SU-DHL-6 (cell line): ENCODE measurements around the gene LPGAT1.

Experiments used
- H2AFZ ChIP-seq: fragments of 200-600 bp; sonication (generic); 2 replicates; pipeline ENCODE4 v1.6.1; 2014; ENCODE audit warnings: low read depth, mild to moderate bottlenecking, moderate library complexity, mixed read lengths, antibody characterized with exemption, low read length; ENCODE audit not compliant: severe bottlenecking
- H3F3A ChIP-seq: fragments of 200-600 bp; shearing (Covaris generic); 2 replicates; pipeline ENCODE4 v1.6.0; 2016; ENCODE audit warnings: antibody characterized with exemption, mild to moderate bottlenecking; ENCODE audit not compliant: insufficient read depth
- H3K27ac ChIP-seq: fragments of 200-600 bp; sonication (generic); 2 replicates; pipeline ENCODE4 v1.5.1; 2016; ENCODE audit warnings: low read depth, mild to moderate bottlenecking, low read length, moderate library complexity, mixed read lengths
- H3K27me3 ChIP-seq: fragments of 200-600 bp; sonication (generic), shearing (Covaris generic); 2 replicates; pipeline ENCODE4 v1.6.0; 2014; ENCODE audit warnings: mild to moderate bottlenecking, low read length
- H3K36me3 ChIP-seq: fragments of 200-600 bp; sonication (generic); 2 replicates; pipeline ENCODE4 v1.6.1; 2014; ENCODE audit warnings: mild to moderate bottlenecking, low read length, mixed read lengths
- H3K4me2 ChIP-seq: fragments of 300-600, 200-600 bp; shearing (Covaris generic), sonication (generic); 2 replicates; pipeline ENCODE4 v1.6.0; 2014; ENCODE audit warnings: low read length, low read depth, mild to moderate bottlenecking; ENCODE audit not compliant: poor library complexity, severe bottlenecking
- H3K4me3 ChIP-seq: fragments of 200-600 bp; sonication (generic); 2 replicates; pipeline ENCODE4 v1.5.1; 2014; ENCODE audit warnings: antibody characterized with exemption, low read length, mild to moderate bottlenecking, mixed read lengths; ENCODE audit not compliant: insufficient read depth, poor library complexity, severe bottlenecking
- H3K79me2 ChIP-seq: fragments of 200-600 bp; sonication (generic); 2 replicates; pipeline ENCODE4 v1.6.1; 2014; ENCODE audit warnings: mild to moderate bottlenecking, low read length, moderate library complexity; ENCODE audit not compliant: insufficient read depth
- H3K9ac ChIP-seq: fragments of 200-600 bp; sonication (generic); 2 replicates; pipeline ENCODE4 v1.7.0; 2014; ENCODE audit warnings: mild to moderate bottlenecking, low read length
- H3K9me2 ChIP-seq: fragments of 200-600 bp; sonication (generic); replicated peaks from 2 replicates; pipeline ENCODE4 v1.6.1; 2014; ENCODE audit warnings: low read length; ENCODE audit not compliant: insufficient read depth
- H3K9me3 ChIP-seq: fragments of 200-600 bp; sonication (generic); 2 replicates; pipeline ENCODE4 v1.6.1; 2014; ENCODE audit warnings: low read length, mixed read lengths; ENCODE audit not compliant: insufficient read depth
- H4K20me1 ChIP-seq: fragments of 200-600 bp; sonication (generic); 2 replicates; pipeline ENCODE4 v1.6.1; 2014; ENCODE audit warnings: low read depth, mild to moderate bottlenecking, antibody characterized with exemption, low read length, moderate library complexity, mixed read lengths
- CTCF ChIP-seq: fragments of 200-600 bp; sonication (generic); IDR thresholded peaks from one replicate; pipeline ENCODE4 v1.5.1; 2017; ENCODE audit warnings: antibody characterized with exemption, mild to moderate bottlenecking, low read length, moderate library complexity; ENCODE audit not compliant: insufficient read depth, poor library complexity, severe bottlenecking
- EZH2phosphoT487 ChIP-seq: fragments of 200-600 bp; sonication (generic), shearing (Covaris generic); conservative IDR thresholded peaks from 2 replicates; pipeline ENCODE4 v1.6.1; 2018; ENCODE audit warnings: mild to moderate bottlenecking, antibody characterized with exemption, low read length, moderate library complexity, mixed read lengths

The LPGAT1 gene

GRCh38 chr1:211705467-211706091 is 125.0 kb downstream of the LPGAT1 start:
- no peaks in the 10 kb centered on the region for H3K27me3 ChIP-seq
- no peaks in the 10 kb centered on the region for H3F3A ChIP-seq
- H3K4me2 ChIP-seq = no peak overlapping the region
- no peaks in the 10 kb centered on the region for H3K9me2 ChIP-seq
- no peaks in the 10 kb centered on the region for H3K9me3 ChIP-seq
- no peak overlapping the region for H3K27ac ChIP-seq
- H3K4me3 ChIP-seq = no peak overlapping the region
- H2AFZ ChIP-seq = no peak overlapping the region
- H3K36me3 ChIP-seq = no peaks in the 10 kb centered on the region
- no peaks in the 10 kb centered on the region for H3K79me2 ChIP-seq
- H4K20me1 ChIP-seq = no peaks in the 10 kb centered on the region
- TF ChIP-seq EZH2phosphoT487 (no peak), CTCF (no peak)
- no peak overlapping the region for H3K9ac ChIP-seq

DNA sequence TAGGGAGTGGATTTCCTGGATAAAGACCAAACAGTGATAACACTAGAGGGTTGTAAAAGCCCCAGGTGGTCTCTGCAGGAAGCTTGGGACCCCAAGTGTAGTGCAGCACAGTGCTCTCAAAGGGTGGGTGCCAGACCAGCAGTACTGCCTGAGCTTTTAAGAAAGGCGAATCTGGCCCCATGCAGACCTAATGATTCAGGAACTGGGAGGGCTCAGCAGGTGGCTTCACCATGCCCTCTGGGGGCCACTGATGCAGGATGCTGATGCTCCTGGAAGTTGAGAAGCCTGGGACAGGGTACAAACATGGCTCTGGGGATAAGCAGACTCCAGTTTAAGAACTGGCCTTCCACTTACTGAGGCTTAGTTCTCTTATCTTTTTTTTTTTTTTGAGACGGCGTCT is 126.0 kb downstream of the LPGAT1 start:
- H3K9me2 ChIP-seq = no peaks in the 10 kb centered on the region
- H3K4me2 ChIP-seq = no peak overlapping the region
- no peaks in the 10 kb centered on the region for H3F3A ChIP-seq
- H3K79me2 ChIP-seq = no peaks in the 10 kb centered on the region
- no peak overlapping the region for H3K4me3 ChIP-seq
- H4K20me1 ChIP-seq = no peaks in the 10 kb centered on the region
- H3K9me3 ChIP-seq = no peaks in the 10 kb centered on the region
- TF ChIP-seq CTCF = no peak
- TF ChIP-seq EZH2phosphoT487 = no peak
- H3K9ac ChIP-seq = no peak overlapping the region
- no peaks in the 10 kb centered on the region for H3K27me3 ChIP-seq
- H2AFZ ChIP-seq = no peak overlapping the region
- H3K36me3 ChIP-seq = no peaks in the 10 kb centered on the region
- H3K27ac ChIP-seq = no peak overlapping the region

GRCh38 chr1:211703812-211704537 is 126.6 kb downstream of the LPGAT1 start:
- Histone ChIP-seq H3K9me3 (no peaks in the 10 kb centered on the region), H2AFZ (no peak overlapping the region), H3K27me3 (no peaks in the 10 kb centered on the region), H3K4me2 (no peak overlapping the region), H3K27ac (no peak overlapping the region), H3K9ac (no peak overlapping the region), H3F3A (no peaks in the 10 kb centered on the region), H4K20me1 (no peaks in the 10 kb centered on the region), H3K9me2 (no peaks in the 10 kb centered on the region), H3K79me2 (no peaks in the 10 kb centered on the region), H3K36me3 (no peaks in the 10 kb centered on the region), H3K4me3 (no peak overlapping the region)
- TF ChIP-seq EZH2phosphoT487 = no peak

- H3F3A ChIP-seq = 0 out of 2 replicates have a peak, but pooled peaks cover 9% of the 10 kb centered on the region
- no peaks in the 10 kb centered on the region for H3K36me3 ChIP-seq
- H3K27me3 ChIP-seq = no peaks in the 10 kb centered on the region
- H3K4me3 ChIP-seq = no peak overlapping the region
- H3K4me2 ChIP-seq = no peak overlapping the region
- H3K9me3 ChIP-seq = no peaks in the 10 kb centered on the region
- no peak overlapping the region for H3K27ac ChIP-seq
- H3K9me2 ChIP-seq = no peaks in the 10 kb centered on the region
- no peak overlapping the region for H2AFZ ChIP-seq
- no peak for TF ChIP-seq EZH2phosphoT487
- no peak for TF ChIP-seq CTCF
- no peak overlapping the region for H3K9ac ChIP-seq
- no peaks in the 10 kb centered on the region for H3K79me2 ChIP-seq
- no peaks in the 10 kb centered on the region for H4K20me1 ChIP-seq
These were observed 128.8 kb downstream of the LPGAT1 start for GRCh38 chr1:211701733-211702132.
